Measurements from ENCODE around the gene CACNA1G.

The CACNA1G gene

DNA sequence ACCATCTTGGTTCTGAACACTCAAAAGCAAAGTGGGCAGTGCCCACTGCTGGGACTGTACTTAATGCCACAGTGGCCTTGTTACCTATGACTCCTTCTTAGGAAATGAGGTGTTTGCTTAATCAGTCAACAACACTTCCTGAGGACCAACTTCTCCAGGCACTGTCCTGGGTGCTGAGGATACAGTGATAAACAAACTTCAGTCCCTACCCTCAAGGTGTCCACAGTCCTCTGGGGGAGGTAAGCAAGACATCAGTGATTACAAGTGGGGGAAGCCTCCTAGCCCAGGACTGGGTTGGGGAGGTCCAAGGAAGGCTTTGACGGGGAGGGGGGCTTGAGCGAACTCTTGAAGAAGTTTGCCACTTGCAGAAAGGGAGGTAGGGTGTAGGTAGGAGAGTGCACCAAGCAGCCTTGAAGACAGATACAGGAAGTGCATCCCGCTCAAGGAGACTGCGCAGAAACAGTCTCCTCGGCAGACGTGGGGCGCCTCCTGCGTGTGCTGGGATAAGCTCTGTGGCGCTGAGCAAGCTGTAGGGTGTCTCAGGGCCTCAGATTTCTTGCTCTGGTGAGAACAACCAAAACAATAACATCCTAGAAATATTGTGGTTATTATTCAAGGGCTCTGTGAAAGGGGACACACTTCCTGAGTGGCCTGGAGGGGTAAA lies 71.5 kb downstream of the CACNA1G start:
- no peak for DNase-seq (ENCODE audit: low read depth, low spot score)

DNA sequence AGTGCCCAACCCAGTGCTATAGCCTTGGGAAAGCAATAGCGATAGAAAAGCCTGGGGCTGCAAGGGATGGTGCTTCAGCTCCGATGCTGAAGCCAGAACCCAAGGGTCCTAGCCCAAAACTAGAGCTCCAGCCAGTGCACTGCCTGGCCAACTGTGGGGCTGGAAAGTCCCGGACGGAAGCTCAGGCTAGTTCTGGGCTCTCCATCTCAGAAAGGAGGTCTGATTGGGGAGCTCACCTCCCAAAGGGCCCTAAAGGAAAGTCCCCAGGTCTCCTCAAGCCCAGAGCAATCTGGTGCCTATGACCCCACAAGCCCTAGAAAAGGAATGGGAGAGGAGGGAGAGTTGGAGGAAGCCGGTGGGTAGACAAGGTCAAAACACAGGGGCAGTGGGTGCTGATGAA lies 72.1 kb downstream of the CACNA1G start:
- DNase-seq (ENCODE audit: low read depth, low spot score), result no peak

DNA sequence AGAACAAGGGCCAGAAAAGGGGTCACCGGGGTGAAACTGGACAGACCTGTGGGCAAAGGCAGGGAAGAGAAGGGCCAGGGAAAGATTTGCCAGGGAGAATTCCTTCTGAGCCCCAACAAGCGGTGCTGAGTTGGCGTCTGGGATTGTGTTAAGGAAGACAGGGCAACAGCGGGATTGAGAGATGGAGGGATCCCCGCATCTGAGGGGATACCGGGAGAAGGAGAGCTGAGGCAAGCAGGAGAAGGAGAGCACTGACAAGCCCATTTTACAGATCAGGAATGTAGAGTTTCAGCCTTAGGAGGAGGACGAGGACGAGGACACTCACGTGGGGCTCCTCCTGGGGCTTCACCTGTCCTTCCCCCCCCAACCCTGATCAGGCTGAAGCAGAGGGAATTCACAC lies 73.2 kb downstream of the CACNA1G start:
- DNase-seq (ENCODE audit: low read depth, low spot score), result no peak

DNA sequence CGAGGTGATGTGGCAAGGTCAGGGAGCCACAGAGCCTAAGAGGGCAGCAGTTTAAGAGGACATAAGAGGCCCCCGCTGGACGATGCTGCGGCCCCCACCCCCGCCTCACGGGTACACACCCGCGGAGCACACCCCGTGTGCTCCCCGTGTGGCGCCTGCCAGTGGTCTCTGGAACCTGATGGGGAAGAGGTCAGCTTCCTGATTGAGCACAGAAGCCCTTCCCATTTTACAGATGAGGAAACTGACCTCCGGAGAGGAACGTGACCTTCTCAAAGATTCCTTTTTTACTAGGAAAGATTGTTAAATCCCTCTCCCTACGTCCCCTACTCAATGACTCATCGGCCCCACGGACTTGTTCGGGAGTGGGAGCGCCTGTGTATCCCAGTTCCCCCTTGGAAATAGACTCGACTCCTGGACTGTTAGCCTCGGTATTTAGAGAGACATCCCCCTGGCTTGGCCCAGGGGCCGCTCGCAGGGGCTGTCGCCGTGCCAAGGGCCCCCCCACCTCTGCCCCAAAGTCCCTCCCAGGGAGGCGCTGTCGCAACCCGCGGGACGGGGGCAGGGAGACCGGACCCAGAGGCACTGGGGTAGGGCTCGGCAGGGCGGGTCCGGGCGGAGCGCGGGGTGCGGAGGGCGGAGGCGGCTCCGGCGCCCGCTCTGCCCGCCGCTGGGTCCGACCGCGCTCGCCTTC lies 73.9 kb downstream of the CACNA1G start, which contains the start of gene ABCC3:
Gene ABCC3 (plus strand): TSS at position 658 of the 691 bp plus-strand sequence. CDS start 56 bp downstream, outside the sequence.
- DNase-seq (ENCODE audit: low read depth, low spot score), result no peak

DNA sequence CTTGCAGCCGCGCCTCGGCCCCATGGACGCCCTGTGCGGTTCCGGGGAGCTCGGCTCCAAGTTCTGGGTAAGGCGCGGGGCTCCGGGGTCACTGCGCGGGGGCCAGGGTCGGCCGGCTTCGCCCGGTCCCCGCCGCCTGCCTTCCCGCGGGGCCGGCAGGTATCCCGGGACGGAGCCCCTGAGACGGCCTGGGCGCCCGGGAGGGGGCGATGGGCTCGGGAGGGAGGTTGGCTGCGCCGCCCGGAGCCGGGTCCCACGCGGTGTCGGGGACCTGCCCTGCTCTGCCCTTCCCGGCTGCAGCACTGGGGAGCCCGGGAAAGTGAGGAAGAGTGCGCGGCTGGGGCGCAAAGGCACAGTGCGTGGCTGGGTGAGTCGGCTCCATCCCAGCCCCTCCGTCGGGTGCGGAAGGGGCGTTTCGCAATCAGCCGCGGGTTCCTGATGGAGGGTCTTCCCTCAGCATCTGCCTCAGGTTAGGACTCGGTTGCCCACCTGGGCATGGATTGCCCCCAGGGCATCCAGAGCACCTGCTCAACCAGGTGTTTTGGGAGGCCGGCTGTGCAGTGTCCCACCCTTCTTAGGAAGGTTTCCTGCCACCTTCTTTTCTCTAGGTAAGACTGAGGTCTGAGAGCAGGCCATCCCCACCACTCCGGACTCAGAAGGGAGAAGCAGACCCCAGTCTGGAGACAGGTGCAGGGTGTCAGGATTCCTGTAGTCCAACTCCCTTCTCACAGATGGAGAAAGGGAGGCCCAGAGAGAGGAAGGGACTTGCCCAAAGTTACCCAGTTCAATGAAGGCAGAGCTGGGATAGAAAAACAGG lies 74.6 kb downstream of the CACNA1G start:
- no peak for DNase-seq (ENCODE audit: low read depth, low spot score)

DNA sequence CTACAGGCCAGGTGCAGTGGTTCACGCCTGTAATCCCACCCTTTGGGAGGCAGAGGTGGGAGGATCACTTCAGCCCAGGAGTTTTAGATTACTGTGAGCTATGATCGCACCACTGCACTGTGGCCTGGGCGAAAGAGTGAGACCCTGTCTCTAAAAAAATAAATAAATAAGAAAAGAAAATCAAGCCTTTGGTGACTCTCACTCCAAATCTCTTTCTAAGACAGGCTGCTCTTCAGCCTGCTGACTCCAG lies 75.1 kb downstream of the CACNA1G start:
- DNase-seq (ENCODE audit: low read depth, low spot score), result no peak

DNA sequence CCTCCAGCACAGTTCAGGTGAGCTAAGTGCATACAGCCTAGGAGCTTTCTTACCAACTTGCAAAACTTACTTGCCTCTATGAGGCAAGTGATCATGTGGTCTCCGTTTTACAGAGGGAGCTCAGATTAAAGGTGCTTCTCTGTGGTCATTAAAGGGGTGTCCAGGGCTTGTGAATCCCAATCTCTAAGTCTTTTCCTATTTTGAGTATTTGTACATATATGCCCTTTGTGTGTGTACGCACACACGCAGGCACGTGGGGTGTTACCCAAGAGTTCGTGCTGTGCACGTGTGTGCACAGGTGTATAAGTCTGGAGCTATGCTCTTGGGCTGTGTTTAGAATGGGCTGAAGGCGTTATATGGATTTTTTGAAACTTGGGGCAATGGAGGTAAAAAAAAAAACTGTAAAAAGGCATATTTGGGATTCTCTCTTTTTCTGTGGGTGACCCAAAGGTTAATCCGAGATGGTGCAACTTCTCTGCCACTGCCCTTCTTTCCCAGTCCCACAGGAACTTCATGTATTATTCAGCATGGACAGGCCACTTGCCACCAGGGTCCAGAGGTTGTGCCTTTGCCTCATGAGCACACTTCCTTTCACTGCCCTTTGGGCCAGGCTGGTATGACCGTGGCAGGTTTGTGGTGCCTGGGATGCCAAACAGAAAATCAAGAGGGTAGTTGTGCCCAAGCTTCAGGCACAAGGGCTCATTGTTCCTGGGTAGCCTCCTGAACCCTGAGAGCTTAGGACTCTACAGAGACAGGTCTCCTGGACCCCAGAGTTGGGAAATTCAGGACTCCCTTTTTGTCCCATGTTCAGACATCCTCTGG lies 75.7 kb downstream of the CACNA1G start:
- DNase-seq (ENCODE audit: low read depth, low spot score), result no peak

DNA sequence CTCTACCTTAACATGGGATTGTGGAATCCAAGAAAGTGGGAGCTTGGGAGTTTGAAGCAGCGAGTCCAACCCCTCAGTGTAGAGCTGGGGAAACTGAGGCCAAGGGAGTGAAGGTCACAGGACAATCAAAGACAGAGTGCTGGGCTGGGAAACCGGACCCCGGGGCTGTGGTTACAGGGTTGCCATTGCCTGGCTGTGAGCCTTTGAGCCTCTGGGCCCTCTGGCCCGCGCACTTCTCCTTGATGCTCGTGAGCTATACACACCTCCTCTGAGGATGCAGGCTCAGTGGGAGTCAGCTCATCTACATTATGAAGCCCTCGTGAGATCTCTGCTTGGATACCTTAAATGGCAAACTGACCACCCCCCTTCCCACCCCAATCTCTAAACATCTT lies 76.3 kb downstream of the CACNA1G start:
- DNase-seq (ENCODE audit: low read depth, low spot score), result no peak

DNA sequence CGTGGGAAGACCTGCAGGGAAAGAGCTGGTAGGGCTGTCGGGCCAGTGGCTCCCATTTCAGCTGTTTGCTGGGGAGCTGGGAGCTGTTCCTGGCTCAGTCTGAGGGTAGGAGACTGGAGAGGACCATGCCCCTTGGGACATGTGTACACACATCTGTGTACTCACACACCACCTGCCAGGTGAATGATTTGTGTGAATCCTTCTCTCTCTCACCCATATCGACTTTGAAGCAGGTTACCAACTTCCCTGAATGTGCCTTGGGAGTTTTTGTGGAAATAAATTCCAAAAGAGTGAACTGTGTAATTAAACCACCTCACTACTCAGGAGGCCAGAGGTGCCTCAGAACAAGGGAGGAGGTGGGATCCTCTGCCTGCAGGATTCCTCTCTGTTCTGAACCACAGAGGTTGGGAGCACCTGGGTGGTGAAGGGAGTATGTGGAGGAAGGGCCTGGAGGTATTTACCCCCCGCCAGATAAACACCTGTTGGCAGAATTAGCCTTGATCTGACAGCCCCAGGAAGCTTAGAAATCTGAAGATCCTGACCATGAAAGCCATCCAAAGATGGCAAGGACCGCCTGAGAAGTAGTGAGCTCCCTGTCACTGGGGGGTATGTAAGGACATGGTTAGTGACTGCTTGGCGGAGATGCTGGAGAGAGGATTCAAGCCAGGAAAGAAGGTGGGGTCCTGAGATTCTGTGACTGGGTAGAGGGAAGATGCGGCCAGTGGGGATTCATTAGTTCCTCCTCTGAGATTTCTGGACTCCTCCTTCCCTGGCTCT lies 77.5 kb downstream of the CACNA1G start:
- no peak for DNase-seq (ENCODE audit: low read depth, low spot score)

DNA sequence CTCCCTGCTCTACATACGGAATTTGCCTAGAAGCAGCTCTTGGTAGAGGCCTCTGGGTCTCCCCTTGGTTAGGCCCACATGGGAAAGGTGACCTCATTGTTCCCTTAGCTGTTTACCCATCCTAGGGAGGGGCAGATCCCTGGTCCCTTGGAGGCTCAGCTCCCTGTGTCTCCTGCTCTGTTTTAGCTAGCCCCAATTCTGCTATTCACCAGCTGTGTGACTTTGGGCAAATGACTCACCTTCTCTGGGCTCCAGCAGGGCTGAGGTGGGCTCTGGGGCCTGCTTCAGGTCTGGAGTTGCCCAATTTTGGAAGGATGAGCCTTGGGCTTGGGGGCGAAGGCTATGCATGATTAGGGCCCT lies 78.1 kb downstream of the CACNA1G start:
- DNase-seq (ENCODE audit: low read depth, low spot score), result no peak

DNA sequence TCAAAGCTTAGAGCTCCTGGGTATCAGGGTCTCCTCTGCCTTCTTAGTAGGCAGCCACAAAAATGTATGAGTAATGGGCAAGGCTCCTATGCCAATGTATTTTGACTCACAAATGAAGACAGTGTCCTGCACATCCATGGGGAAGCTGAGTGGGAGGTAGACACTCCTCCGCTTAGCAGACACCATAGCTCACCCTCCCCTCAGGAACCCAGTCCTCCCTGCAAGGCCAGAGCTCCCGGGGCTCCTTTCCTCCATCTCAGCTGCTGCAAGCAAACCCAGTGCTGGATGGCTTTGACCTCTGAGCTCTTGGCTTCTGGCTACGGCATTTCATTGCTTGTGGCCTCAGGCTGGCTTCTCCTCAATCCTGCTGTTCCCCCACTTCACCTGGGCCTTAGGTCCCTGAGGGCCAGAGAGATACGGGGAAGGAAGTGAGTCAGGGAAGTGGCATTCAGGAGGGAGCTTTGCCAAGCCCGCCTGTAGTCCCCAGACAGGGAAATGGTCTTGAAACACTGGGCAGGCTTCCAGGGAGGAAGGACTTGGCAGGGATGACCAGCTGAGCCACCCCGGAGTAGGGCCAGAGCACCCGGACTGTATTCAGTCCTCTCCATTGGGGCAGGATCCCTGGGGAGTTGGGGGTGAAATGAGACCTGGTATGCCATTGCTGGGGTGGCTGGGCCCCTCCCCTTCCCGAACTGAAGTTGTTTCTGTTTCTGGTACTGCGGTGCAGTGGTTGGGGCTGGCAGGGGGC lies 78.6 kb downstream of the CACNA1G start:
- peak; percentile 65 for DNase-seq (ENCODE audit: low read depth, low spot score)

DNA sequence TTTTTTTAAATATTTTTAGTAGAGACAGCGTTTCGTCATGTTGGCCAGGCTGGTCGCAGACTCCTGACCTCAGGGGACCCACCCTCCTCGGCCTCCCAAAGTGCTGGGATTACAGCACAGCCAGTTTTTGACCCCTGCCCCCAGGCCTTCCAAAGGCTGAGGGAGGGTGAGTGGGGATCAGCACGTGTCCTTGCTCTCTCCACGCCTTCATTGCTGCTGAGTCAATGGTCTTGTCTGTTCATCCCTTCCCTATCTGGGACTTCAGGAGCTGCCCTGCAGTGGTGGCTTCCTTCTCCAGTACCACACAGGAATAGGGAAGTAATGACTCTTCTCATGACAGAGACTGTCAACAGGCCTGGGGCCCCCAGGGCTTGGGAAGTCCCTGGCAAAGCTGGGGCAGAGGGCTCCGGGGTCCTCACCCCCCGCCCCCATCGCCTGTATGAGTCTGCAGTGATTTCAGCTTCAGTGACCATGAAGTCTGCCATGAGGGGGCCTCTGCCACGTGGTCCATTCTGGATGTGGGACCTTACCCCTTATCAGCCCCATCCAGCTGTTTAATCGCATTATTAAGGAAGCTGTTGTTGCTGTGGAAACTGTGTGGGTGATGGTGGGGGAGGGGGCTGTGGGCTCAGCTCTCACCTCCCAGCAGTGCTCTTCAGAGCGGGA lies 80.3 kb downstream of the CACNA1G start:
- no peak for DNase-seq (ENCODE audit: low read depth, low spot score)

DNA sequence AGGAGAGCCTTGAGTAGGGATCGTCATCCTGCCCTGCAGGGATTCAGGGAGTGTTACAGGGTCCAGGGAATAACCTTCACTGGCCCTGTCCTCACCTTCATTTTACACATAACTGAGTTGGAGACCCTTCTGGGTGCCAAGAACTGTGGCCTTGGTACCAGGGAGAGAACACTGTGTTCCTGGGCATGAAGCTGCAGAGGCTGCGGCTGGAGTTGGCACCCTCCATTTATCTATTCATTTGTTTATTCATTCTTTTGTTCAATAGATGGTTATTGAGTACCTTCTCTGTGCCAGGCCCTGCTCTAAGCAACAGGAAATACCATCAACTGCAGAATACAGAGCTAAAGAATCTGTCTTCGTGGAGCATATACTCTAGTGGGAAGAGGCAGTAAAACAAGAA lies 80.8 kb downstream of the CACNA1G start:
- DNase-seq (ENCODE audit: low read depth, low spot score), result no peak

DNA sequence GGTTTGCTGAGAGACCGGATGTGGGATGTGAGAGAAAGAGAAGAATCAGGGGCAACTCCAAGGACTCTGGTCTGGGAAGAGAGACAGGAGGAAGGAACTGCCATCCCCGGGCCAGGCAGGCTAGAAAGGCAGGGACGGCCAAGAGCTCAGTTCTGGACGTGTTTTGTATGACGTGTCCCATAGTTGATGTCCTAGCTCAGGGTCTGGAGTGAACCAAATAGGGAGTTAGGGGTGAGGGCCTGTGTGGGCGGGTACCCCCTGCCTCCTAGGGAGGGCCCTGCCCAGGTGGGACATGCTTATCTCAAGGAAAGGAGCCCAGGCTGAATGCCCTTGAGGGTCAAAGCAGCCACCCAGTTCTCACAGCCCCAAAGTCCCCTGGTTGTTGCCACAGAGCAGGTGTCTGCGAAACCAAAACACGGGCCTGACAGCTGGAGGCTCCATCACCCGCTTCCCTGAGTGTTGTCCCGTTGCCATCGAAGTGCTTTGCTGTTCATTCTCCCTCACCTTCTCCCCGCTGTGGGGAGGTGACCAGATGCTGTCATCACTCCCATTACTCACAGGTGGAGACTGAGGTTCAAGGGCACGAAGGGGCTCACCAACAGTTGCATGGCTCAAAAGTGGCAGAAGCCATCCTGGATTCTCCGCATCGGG lies 81.7 kb downstream of the CACNA1G start:
- no peak for DNase-seq (ENCODE audit: low read depth, low spot score)

DNA sequence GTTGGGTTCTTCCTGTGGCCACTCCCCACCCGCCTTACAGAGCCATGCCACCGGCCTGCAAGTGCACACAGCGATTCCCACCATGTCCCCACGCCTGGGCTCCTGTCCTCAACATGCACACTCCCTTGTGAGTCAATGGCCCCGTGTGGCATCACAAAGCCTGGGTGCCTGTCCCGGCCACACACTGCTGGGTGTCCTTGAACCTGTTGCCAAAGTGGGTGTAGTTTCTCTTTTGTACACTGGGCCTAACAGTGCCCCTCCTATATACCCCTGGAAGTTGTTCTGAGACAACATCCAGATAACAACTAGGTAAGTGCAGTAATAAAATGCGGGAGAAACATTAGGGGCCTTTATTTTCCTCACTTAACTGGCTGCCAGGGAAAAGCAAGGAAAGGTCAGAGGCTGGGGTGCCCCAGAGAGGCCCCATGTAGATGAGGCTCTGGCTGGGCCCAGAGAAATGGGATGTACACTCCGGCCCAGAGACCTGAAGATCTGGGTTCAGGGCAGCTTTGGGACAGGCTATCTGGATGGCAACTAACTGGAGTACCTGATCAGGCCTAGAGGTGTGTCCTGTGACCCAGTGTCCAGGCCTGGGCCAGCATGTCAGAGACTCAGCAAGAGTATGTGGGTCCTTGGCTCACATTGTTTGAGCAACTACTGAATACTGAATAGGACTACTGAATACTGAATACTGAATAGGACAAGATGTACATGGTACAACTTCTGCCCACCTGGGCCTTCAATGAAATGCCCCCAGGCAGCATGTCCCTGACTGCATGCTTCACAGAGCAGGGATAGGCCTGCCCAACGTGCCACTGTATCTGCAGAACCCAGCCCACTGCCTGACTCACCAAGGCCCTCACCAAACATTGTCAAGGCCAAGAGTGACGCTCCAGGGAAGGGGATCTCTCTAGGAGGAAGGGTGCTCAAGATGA lies 82.5 kb downstream of the CACNA1G start:
- DNase-seq (ENCODE audit: low read depth, low spot score), result no peak

DNA sequence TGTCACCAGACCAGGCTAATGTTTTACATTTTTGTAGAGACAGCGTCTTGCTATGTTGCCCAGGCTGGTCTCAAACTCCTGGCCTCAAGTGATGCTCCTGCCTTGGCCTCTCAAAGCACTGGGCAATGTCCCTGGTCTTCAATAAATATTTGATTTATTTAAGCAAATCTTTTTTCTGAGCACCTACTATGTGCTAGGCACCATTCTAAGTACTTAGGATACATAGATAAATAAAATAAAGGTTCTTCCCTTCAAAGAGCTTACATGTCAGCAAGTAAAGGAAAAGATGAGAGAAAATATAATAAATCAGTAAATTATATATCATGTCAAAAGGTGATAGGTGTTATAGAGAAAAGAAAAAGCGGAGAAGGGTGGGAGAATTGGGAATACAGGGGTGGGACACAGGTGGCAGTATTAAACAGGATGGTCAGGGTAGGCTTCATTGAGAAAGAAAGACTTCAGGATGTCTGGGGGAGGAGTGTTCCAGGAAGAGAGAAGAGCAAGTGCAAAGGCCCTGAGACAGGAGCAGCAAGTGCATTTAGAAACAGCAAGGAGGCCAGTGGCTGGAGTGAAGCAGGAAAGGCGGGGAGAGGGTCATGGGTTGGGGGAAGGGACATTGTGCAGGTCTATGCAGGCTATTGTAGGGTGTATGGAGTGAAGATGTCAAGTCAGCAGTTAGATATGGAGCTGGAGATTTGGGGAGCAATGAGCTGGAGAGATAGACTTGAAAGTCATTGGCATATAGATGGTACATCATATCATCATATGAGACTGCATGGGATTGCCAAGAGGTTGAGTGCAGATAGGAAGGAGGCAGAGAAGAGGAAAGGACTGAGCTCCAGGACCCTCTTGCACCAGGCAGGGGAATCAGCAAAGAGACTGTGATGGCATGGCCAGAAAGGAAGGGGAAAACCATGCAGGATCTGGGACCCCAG lies 85.5 kb downstream of the CACNA1G start:
- no peak for DNase-seq (ENCODE audit: low read depth, low spot score)

DNA sequence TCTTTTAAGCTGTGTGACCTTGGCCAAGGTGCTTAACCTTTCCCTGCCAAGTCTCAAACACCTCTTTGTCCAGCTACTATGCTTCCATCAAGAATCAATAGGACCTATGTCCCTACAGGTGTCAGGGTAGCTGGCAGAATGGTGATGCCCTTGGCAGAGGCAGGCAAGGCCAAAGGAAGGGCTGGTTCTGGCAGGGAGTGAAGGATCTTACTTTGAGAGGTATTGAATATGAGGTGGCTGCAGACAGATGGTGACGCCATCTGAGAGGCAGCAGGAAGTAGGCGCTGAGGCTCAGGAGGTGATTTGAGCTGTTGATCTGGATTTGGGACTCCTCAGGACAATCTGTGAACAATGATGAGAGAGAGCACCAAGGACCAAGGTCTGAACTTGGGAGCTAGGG lies 86.7 kb downstream of the CACNA1G start:
- DNase-seq (ENCODE audit: low read depth, low spot score), result no peak
